Natural killer cell treated with Interleukin-12 subunit alpha and Interleukin-12 subunit beta and Interleukin-15 and Interleukin-18, amount 100 ng/mL, for 72 hours (primary cell): Measurements from ENCODE around the gene PTPRT. TPM values are rescaled to one million over a fixed set of nuclear protein-coding genes. Genes with fewer than 3 reads are reported as not detected.
"Not testable (repeated sequence)": the region's sequence is repeated elsewhere in the genome, so short reads cannot be mapped to it uniquely, and the experiment has no call there.

ENCODE experiments used
- ATAC-seq, 2 donors: fragments of 150-1000 bp; cut with Tn5 transposase in 1 of 2; sonication (Bioruptor Pico), chemical (Tn5 transposase) in 1 of 2; 2 replicates each; pipeline ENCODE4 v1.10.0; 2021
- DNase-seq: peaks from one replicate; pipeline ENCODE4 v3.0.0; 2022; ENCODE audit warnings: low spot score
- H3K27ac Mint-ChIP-seq, 2 donors: 1 replicate in 1 of 2; 2 replicates in 1 of 2; pipeline ENCODE4 v1.8.0; 2022; ENCODE audit warnings: mixed read lengths in 2 of 2, mild to moderate bottlenecking in 1 of 2, moderate library complexity in 1 of 2
- H3K27me3 Mint-ChIP-seq, 2 donors: 1 replicate in 1 of 2; 2 replicates in 1 of 2; pipeline ENCODE4 v1.8.0; 2022; ENCODE audit warnings: mixed read lengths in 2 of 2
- H3K36me3 Mint-ChIP-seq: one replicate; pipeline ENCODE4 v1.8.0; 2022; ENCODE audit warnings: mixed read lengths
- H3K4me1 Mint-ChIP-seq, 2 donors: 1 replicate in 1 of 2; 2 replicates in 1 of 2; pipeline ENCODE4 v1.8.0; 2022; ENCODE audit warnings: low read depth in 2 of 2, mixed read lengths in 2 of 2, mild to moderate bottlenecking in 1 of 2
- H3K4me3 Mint-ChIP-seq: one replicate; pipeline ENCODE4 v1.8.0; 2022; ENCODE audit warnings: mixed read lengths
- H3K9me3 Mint-ChIP-seq: 2 replicates; pipeline ENCODE4 v1.8.0; 2022; ENCODE audit warnings: mixed read lengths
- total RNA-seq, 2 donors: library from RNA; stranded (reverse); gene quantifications; one replicate each; pipeline ENCODE4 v1.2.3, GENCODE V29; 2022

The PTPRT gene
- total RNA-seq, 2 donors from 2014 or later: not detected

DNA sequence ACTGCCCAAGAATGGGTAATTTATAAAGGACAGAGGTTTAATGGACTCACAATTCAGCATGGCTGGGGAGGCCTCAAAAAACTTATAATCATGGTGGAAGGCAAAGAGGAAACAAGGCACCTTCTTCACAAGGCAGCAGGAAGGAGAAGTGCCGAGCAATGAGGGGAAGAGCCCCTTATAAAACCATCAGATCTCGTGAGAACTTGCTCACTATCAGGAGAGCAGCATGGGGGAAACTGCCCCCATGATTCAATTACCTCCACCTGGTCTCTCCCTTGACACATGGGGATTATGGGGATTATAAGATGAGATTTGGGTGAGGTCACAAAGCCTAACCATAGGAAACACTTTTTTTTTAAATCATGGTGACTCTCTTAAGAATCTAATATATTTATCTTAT lies 278.9 kb downstream of the PTPRT start:
- not testable (repeated sequence) for H3K27ac Mint-ChIP-seq, H3K4me1 Mint-ChIP-seq, DNase-seq, H3K36me3 Mint-ChIP-seq, ATAC-seq, H3K4me3 Mint-ChIP-seq, H3K27me3 Mint-ChIP-seq, H3K9me3 Mint-ChIP-seq

DNA sequence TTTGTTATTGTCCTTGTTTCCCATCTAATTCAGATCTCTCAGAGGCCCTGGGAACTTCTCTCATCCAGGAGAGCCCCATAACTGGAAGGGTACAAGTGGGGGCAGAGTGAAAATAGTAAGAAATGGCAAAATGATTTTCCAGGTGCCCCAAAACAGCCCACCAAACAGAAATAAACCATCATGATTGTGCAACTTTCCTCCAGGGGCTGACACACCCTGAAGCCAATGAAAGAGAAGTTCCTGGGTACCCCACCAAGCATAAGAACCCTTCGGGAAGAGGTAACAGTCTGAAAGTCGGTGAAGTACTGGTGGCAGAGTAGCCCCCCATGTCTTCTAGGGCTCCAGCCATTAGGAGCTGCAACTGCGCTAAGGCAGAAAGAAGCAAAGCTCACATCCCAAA lies 282.0 kb downstream of the PTPRT start:
- H3K27me3 Mint-ChIP-seq: no peaks in the 10 kb centered on the region
- H3K4me1 Mint-ChIP-seq: no peaks in the 10 kb centered on the region
- H3K36me3 Mint-ChIP-seq: no peaks in the 10 kb centered on the region
- H3K27ac Mint-ChIP-seq: no peak overlapping the region
- no peaks in the 10 kb centered on the region for H3K9me3 Mint-ChIP-seq
- no peak overlapping the region for H3K4me3 Mint-ChIP-seq
- ATAC-seq (no peak), DNase-seq (no peak)

DNA sequence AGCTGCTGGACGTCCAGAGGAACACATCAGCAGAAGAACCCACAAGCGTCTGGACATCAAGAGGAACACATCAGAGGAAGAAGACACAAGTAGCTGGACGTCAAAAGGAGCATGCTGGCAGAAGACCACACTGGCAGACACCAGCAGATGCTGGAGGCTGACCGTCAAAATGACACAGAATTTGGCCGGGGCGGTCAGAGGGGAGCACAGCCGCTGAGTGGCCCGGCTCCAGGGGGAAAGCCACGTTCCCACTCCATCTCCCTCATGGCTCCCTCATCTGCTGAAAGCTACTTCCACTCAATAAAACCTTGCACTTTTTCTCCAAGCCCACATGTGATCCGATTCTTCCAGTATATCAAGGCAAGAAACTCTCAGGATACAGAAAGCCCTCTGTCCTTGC lies 283.6 kb downstream of the PTPRT start:
- Mint-ChIP-seq H3K27ac (no peak overlapping the region), H3K27me3 (no peaks in the 10 kb centered on the region), H3K4me1 (no peaks in the 10 kb centered on the region), H3K4me3 (no peak overlapping the region), H3K36me3 (no peaks in the 10 kb centered on the region), H3K9me3 (no peaks in the 10 kb centered on the region)
- no peak for DNase-seq
- ATAC-seq: no peak

- no peaks in the 10 kb centered on the region for H3K36me3 Mint-ChIP-seq
- no peak overlapping the region for H3K27ac Mint-ChIP-seq
- H3K4me1 Mint-ChIP-seq: no peaks in the 10 kb centered on the region
- no peaks in the 10 kb centered on the region for H3K9me3 Mint-ChIP-seq
- H3K4me3 Mint-ChIP-seq: no peak overlapping the region
- ATAC-seq (no peak), DNase-seq (no peak)
- no peaks in the 10 kb centered on the region for H3K27me3 Mint-ChIP-seq
Measured at GRCh38 chr20:42902509-42902908, 287.2 kb downstream of the PTPRT start.

GRCh38 chr20:42901689-42902440 lies 287.8 kb downstream of the PTPRT start:
- Mint-ChIP-seq H3K36me3 (no peaks in the 10 kb centered on the region), H3K4me1 (no peaks in the 10 kb centered on the region)
- no peak for DNase-seq

DNA sequence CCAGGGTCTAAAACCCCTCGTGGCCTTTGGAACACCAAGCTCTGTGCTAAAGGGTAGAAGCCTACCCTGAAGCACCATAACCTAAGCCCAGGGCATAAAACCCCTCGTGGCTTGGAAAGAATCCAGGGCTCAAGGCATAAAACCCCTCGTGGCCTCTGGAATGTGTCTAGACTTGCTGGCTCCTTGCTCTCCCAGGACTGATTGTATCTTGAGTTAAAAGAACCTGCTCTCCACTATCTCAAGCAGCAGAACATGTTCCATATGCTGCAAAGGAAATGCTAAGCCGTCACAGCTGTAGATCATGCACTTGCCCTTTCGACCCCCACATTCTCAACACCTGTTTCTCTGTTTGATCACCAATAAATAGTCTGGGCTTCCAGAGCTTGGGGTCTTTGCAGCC lies 288.9 kb downstream of the PTPRT start:
- H3K27me3 Mint-ChIP-seq, DNase-seq, H3K4me3 Mint-ChIP-seq, H3K9me3 Mint-ChIP-seq, H3K27ac Mint-ChIP-seq, ATAC-seq, H3K4me1 Mint-ChIP-seq, H3K36me3 Mint-ChIP-seq: not testable (repeated sequence)

More at GRCh38 chr20:42901689-42902440, 287.8 kb downstream of the PTPRT start:
- H3K27ac Mint-ChIP-seq: no peak overlapping the region
- no peaks in the 10 kb centered on the region for H3K9me3 Mint-ChIP-seq
- H3K4me3 Mint-ChIP-seq: no peak overlapping the region
- H3K27me3 Mint-ChIP-seq: no peaks in the 10 kb centered on the region
- no peak for ATAC-seq

- Mint-ChIP-seq H3K4me1 (no peaks in the 10 kb centered on the region), H3K36me3 (no peaks in the 10 kb centered on the region), H3K9me3 (no peaks in the 10 kb centered on the region), H3K27me3 (no peaks in the 10 kb centered on the region), H3K4me3 (no peak overlapping the region), H3K27ac (no peak overlapping the region)
- DNase-seq (no peak), ATAC-seq (no peak)
Measured at GRCh38 chr20:42895020-42895419, 294.7 kb downstream of the PTPRT start.

- no peaks in the 10 kb centered on the region for H3K36me3 Mint-ChIP-seq
- no peak for DNase-seq
- H3K27me3 Mint-ChIP-seq: no peaks in the 10 kb centered on the region
- no peak overlapping the region for H3K4me3 Mint-ChIP-seq
- H3K4me1 Mint-ChIP-seq: no peaks in the 10 kb centered on the region
- no peak overlapping the region for H3K27ac Mint-ChIP-seq
- no peaks in the 10 kb centered on the region for H3K9me3 Mint-ChIP-seq
- no peak for ATAC-seq
Measured at GRCh38 chr20:42894483-42894882, 295.2 kb downstream of the PTPRT start.

DNA sequence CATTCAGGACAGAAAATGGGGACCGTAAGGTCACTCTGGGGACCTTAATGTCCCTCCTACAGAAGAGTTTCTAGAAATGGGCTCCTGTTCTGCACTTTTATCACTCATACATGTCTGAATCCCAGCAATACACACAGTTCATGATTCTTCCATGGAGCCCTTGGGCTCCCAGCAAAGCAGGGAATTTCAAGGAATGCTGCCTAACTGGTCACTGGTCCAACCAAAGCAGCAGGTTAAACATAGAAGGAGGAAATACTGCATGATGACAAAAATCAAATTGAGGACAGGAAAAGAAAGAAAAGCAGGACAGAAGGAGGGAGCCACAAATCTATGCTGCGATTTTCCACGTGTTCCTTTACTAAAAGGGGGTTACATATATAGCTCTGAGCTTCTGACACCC lies 300.2 kb downstream of the PTPRT start:
- H3K4me1 Mint-ChIP-seq: no peaks in the 10 kb centered on the region
- ATAC-seq: no peak
- no peaks in the 10 kb centered on the region for H3K36me3 Mint-ChIP-seq
- DNase-seq: no peak
- H3K27ac Mint-ChIP-seq: no peak overlapping the region
- no peaks in the 10 kb centered on the region for H3K27me3 Mint-ChIP-seq
- no peak overlapping the region for H3K4me3 Mint-ChIP-seq
- no peaks in the 10 kb centered on the region for H3K9me3 Mint-ChIP-seq

- DNase-seq: no peak
- no peaks in the 10 kb centered on the region for H3K27me3 Mint-ChIP-seq
- H3K36me3 Mint-ChIP-seq: no peaks in the 10 kb centered on the region
- peaks cover 11% of the 10 kb centered on the region for H3K9me3 Mint-ChIP-seq
- H3K4me1 Mint-ChIP-seq: no peaks in the 10 kb centered on the region
- no peak overlapping the region for H3K27ac Mint-ChIP-seq
- H3K4me3 Mint-ChIP-seq: no peak overlapping the region
- no peak for ATAC-seq
Measured at GRCh38 chr20:42887281-42887680, 302.4 kb downstream of the PTPRT start.

DNA sequence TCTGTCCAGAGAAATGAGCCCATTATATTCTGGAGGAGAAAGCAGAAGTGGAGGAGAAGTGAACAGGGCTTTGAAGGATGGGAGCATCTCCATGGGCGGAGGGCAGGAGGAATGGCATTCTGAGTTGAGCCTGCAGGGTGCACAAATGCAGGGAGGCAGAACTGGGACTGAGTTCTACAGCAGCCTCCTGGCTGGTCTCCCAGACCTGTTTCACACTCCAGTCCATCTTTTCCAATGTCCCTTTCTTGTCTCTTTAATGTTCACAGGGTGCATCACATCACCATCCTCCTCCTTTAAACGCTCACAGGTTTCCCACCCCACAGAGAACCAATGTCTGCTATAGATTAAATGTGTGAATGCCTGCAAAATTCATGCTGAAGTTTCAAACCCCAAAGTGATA lies 302.9 kb downstream of the PTPRT start:
- Mint-ChIP-seq H3K4me1 (no peaks in the 10 kb centered on the region), H3K4me3 (no peak overlapping the region), H3K36me3 (no peaks in the 10 kb centered on the region), H3K9me3 (peaks cover 11% of the 10 kb centered on the region), H3K27me3 (no peaks in the 10 kb centered on the region), H3K27ac (no peak overlapping the region)
- ATAC-seq (no peak), DNase-seq (no peak)

- no peak for DNase-seq
- peaks cover 11% of the 10 kb centered on the region for H3K9me3 Mint-ChIP-seq
- H3K4me1 Mint-ChIP-seq: no peaks in the 10 kb centered on the region
- no peak for ATAC-seq
- no peaks in the 10 kb centered on the region for H3K27me3 Mint-ChIP-seq
- H3K4me3 Mint-ChIP-seq: no peak overlapping the region
- no peaks in the 10 kb centered on the region for H3K36me3 Mint-ChIP-seq
- no peak overlapping the region for H3K27ac Mint-ChIP-seq
Measured at GRCh38 chr20:42886046-42886445, 303.7 kb downstream of the PTPRT start.

GRCh38 chr20:42875581-42875980 lies 314.1 kb downstream of the PTPRT start:
- no peaks in the 10 kb centered on the region for H3K36me3 Mint-ChIP-seq
- no peaks in the 10 kb centered on the region for H3K4me1 Mint-ChIP-seq
- ATAC-seq (no peak), DNase-seq (no peak)
- no peaks in the 10 kb centered on the region for H3K27me3 Mint-ChIP-seq
- no peaks in the 10 kb centered on the region for H3K9me3 Mint-ChIP-seq
- no peak overlapping the region for H3K4me3 Mint-ChIP-seq
- no peak overlapping the region for H3K27ac Mint-ChIP-seq

- ATAC-seq: no peak
- DNase-seq: no peak
- no peak overlapping the region for H3K27ac Mint-ChIP-seq
- no peak overlapping the region for H3K4me3 Mint-ChIP-seq
- no peaks in the 10 kb centered on the region for H3K4me1 Mint-ChIP-seq
- H3K9me3 Mint-ChIP-seq: no peaks in the 10 kb centered on the region
- no peaks in the 10 kb centered on the region for H3K36me3 Mint-ChIP-seq
- no peaks in the 10 kb centered on the region for H3K27me3 Mint-ChIP-seq
Measured at GRCh38 chr20:42873259-42873658, 316.4 kb downstream of the PTPRT start.

- no peaks in the 10 kb centered on the region for H3K36me3 Mint-ChIP-seq
- no peak for ATAC-seq
- DNase-seq: no peak
- H3K27ac Mint-ChIP-seq: no peak overlapping the region
- no peak overlapping the region for H3K4me3 Mint-ChIP-seq
- no peaks in the 10 kb centered on the region for H3K4me1 Mint-ChIP-seq
- peaks cover 0 to 7% of the 10 kb centered on the region in 2 donors for H3K27me3 Mint-ChIP-seq
- H3K9me3 Mint-ChIP-seq: no peaks in the 10 kb centered on the region
Measured at GRCh38 chr20:42864116-42864515, 325.6 kb downstream of the PTPRT start.
